Activated naive CD8-positive, alpha-beta T cell treated with anti-CD3 and anti-CD28 coated beads, Interleukin-2, amount 50 U/mL, for 24 hours (primary cell): ENCODE measurements around the gene GOLT1A.

Source experiments
- ATAC-seq: fragments of 150-1000 bp; cut with Tn5 transposase; one replicate; pipeline ENCODE4 v1.10.0; 2021
- DNase-seq: peaks from one replicate; pipeline ENCODE4 v3.0.0; 2021
- H3K27ac Mint-ChIP-seq: one replicate; pipeline ENCODE4 v1.8.0; 2021; ENCODE audit warnings: mild to moderate bottlenecking, mixed read lengths
- H3K27me3 Mint-ChIP-seq: one replicate; pipeline ENCODE4 v1.8.0; 2021; ENCODE audit warnings: mixed read lengths
- H3K36me3 Mint-ChIP-seq: one replicate; pipeline ENCODE4 v1.8.0; 2021; ENCODE audit warnings: low read depth, mixed read lengths
- H3K4me1 Mint-ChIP-seq: one replicate; pipeline ENCODE4 v1.8.0; 2021; ENCODE audit warnings: mixed read lengths
- H3K4me3 Mint-ChIP-seq: one replicate; pipeline ENCODE4 v1.8.0; 2021; ENCODE audit warnings: mild to moderate bottlenecking, moderate library complexity, mixed read lengths
- H3K9me3 Mint-ChIP-seq: one replicate; pipeline ENCODE4 v1.8.0; 2021; ENCODE audit warnings: mixed read lengths

GOLT1A gene

GRCh38 chr1:204230211-204230610 is 16.4 kb upstream of the GOLT1A start:
- DNase-seq (no peak), ATAC-seq (no peak)
- Mint-ChIP-seq H3K9me3 (no peaks in the 10 kb centered on the region), H3K4me1 (no peaks in the 10 kb centered on the region), H3K36me3 (no peaks in the 10 kb centered on the region), H3K27ac (no peak overlapping the region), H3K4me3 (no peak overlapping the region), H3K27me3 (no peaks in the 10 kb centered on the region)

GRCh38 chr1:204228896-204229295 is 15.1 kb upstream of the GOLT1A start:
- no peak overlapping the region for H3K27ac Mint-ChIP-seq
- no peaks in the 10 kb centered on the region for H3K9me3 Mint-ChIP-seq
- no peaks in the 10 kb centered on the region for H3K36me3 Mint-ChIP-seq
- no peaks in the 10 kb centered on the region for H3K4me1 Mint-ChIP-seq
- H3K4me3 Mint-ChIP-seq = no peak overlapping the region
- DNase-seq (no peak), ATAC-seq (no peak)
- no peaks in the 10 kb centered on the region for H3K27me3 Mint-ChIP-seq

- no peaks in the 10 kb centered on the region for H3K36me3 Mint-ChIP-seq
- H3K4me3 Mint-ChIP-seq = no peak overlapping the region
- H3K27ac Mint-ChIP-seq = no peak overlapping the region
- no peak for DNase-seq
- no peaks in the 10 kb centered on the region for H3K4me1 Mint-ChIP-seq
- H3K9me3 Mint-ChIP-seq = no peaks in the 10 kb centered on the region
- H3K27me3 Mint-ChIP-seq = no peaks in the 10 kb centered on the region
- no peak for ATAC-seq
Observed at GRCh38 chr1:204227996-204228785, 14.4 kb upstream of the GOLT1A start.

GRCh38 chr1:204227351-204227750 is 13.6 kb upstream of the GOLT1A start:
- Mint-ChIP-seq H3K4me1 (no peaks in the 10 kb centered on the region), H3K4me3 (no peak overlapping the region), H3K27ac (no peak overlapping the region), H3K27me3 (no peaks in the 10 kb centered on the region), H3K36me3 (no peaks in the 10 kb centered on the region), H3K9me3 (no peaks in the 10 kb centered on the region)
- ATAC-seq = no peak
- no peak for DNase-seq

GRCh38 chr1:204225841-204226735 is 12.3 kb upstream of the GOLT1A start:
- H3K9me3 Mint-ChIP-seq = no peaks in the 10 kb centered on the region
- no peak for DNase-seq
- no peak overlapping the region for H3K27ac Mint-ChIP-seq
- H3K36me3 Mint-ChIP-seq = no peaks in the 10 kb centered on the region
- no peak overlapping the region for H3K4me3 Mint-ChIP-seq
- no peaks in the 10 kb centered on the region for H3K4me1 Mint-ChIP-seq
- ATAC-seq = no peak
- no peaks in the 10 kb centered on the region for H3K27me3 Mint-ChIP-seq

GRCh38 chr1:204224655-204225054 is 10.9 kb upstream of the GOLT1A start:
- no peaks in the 10 kb centered on the region for H3K27me3 Mint-ChIP-seq
- H3K9me3 Mint-ChIP-seq = no peaks in the 10 kb centered on the region
- no peak for DNase-seq
- no peak for ATAC-seq
- H3K36me3 Mint-ChIP-seq = no peaks in the 10 kb centered on the region
- H3K4me1 Mint-ChIP-seq = no peaks in the 10 kb centered on the region
- H3K4me3 Mint-ChIP-seq = no peak overlapping the region
- H3K27ac Mint-ChIP-seq = no peak overlapping the region

- Mint-ChIP-seq H3K27me3 (no peaks in the 10 kb centered on the region), H3K36me3 (no peaks in the 10 kb centered on the region), H3K4me3 (no peak overlapping the region), H3K27ac (no peak overlapping the region), H3K4me1 (peaks cover 4% of the 10 kb centered on the region), H3K9me3 (no peaks in the 10 kb centered on the region)
- DNase-seq (no peak), ATAC-seq (no peak)
Observed at GRCh38 chr1:204223129-204223860, 9.5 kb upstream of the GOLT1A start.

GRCh38 chr1:204222764-204223055 is 8.9 kb upstream of the GOLT1A start:
- ATAC-seq = no peak
- peaks cover 4% of the 10 kb centered on the region for H3K4me1 Mint-ChIP-seq
- DNase-seq = no peak
- no peak overlapping the region for H3K4me3 Mint-ChIP-seq
- no peaks in the 10 kb centered on the region for H3K27me3 Mint-ChIP-seq
- no peaks in the 10 kb centered on the region for H3K9me3 Mint-ChIP-seq
- no peak overlapping the region for H3K27ac Mint-ChIP-seq
- no peaks in the 10 kb centered on the region for H3K36me3 Mint-ChIP-seq

GRCh38 chr1:204222006-204222763 is 8.4 kb upstream of the GOLT1A start:
- no peak for ATAC-seq
- Mint-ChIP-seq H3K27me3 (no peaks in the 10 kb centered on the region), H3K4me3 (no peak overlapping the region), H3K27ac (no peak overlapping the region), H3K36me3 (no peaks in the 10 kb centered on the region), H3K4me1 (peaks cover 4% of the 10 kb centered on the region), H3K9me3 (no peaks in the 10 kb centered on the region)
- DNase-seq = no peak

GRCh38 chr1:204221271-204221670 is 7.5 kb upstream of the GOLT1A start:
- no peak for DNase-seq
- Mint-ChIP-seq H3K36me3 (no peaks in the 10 kb centered on the region), H3K27me3 (no peaks in the 10 kb centered on the region), H3K4me1 (peaks cover 4% of the 10 kb centered on the region), H3K27ac (no peak overlapping the region), H3K9me3 (no peaks in the 10 kb centered on the region), H3K4me3 (no peak overlapping the region)
- no peak for ATAC-seq

GRCh38 chr1:204219971-204220616 is 6.3 kb upstream of the GOLT1A start:
- H3K36me3 Mint-ChIP-seq = no peaks in the 10 kb centered on the region
- H3K9me3 Mint-ChIP-seq = no peaks in the 10 kb centered on the region
- H3K27me3 Mint-ChIP-seq = no peaks in the 10 kb centered on the region
- no peak overlapping the region for H3K4me3 Mint-ChIP-seq
- peaks cover 4% of the 10 kb centered on the region for H3K4me1 Mint-ChIP-seq
- DNase-seq (no peak), ATAC-seq (no peak)
- no peak overlapping the region for H3K27ac Mint-ChIP-seq

- DNase-seq (no peak), ATAC-seq (no peak)
- peaks cover 11% of the 10 kb centered on the region for H3K4me1 Mint-ChIP-seq
- H3K9me3 Mint-ChIP-seq = no peaks in the 10 kb centered on the region
- no peak overlapping the region for H3K4me3 Mint-ChIP-seq
- no peaks in the 10 kb centered on the region for H3K36me3 Mint-ChIP-seq
- peaks cover 4% of the 10 kb centered on the region for H3K27me3 Mint-ChIP-seq
- no peak overlapping the region for H3K27ac Mint-ChIP-seq
Observed at GRCh38 chr1:204218552-204218951, 4.8 kb upstream of the GOLT1A start.

- Mint-ChIP-seq H3K27ac (no peak overlapping the region), H3K4me3 (no peak overlapping the region), H3K36me3 (no peaks in the 10 kb centered on the region), H3K27me3 (peaks cover 4% of the 10 kb centered on the region), H3K9me3 (no peaks in the 10 kb centered on the region), H3K4me1 (peaks cover 11% of the 10 kb centered on the region)
- ATAC-seq (no peak), DNase-seq (no peak)
Observed at GRCh38 chr1:204217648-204218000, 3.8 kb upstream of the GOLT1A start.
